ENCODE results near the gene ZC3H7A. TPM values are rescaled to one million over a fixed set of nuclear protein-coding genes. Genes with fewer than 3 reads are reported as not detected.
"Not testable (repeated sequence)": the region's sequence is repeated elsewhere in the genome, so short reads cannot be mapped to it uniquely, and the experiment has no call there.

ZC3H7A gene
- total and polyA plus RNA-seq, 2 of the 4 experiments (the other 2 are of a cell fraction), result 22.2 to 53.9 TPM

GRCh38 chr16:11819798-11820197 is 22.7 kb upstream of the ZC3H7A start:
- Histone ChIP-seq H2AK9ac (replicated peaks; ENCODE audit: low read depth, low read length, poor library complexity) (no peak overlapping the region), H3K27me3 (ENCODE audit: control insufficient read depth, insufficient read depth, low read length) (no peaks in the 10 kb centered on the region), H4K5ac (ENCODE audit: low read depth, low read length) (no peak overlapping the region), H2BK120ac (ENCODE audit: low read depth, low read length) (no peak overlapping the region), H2BK20ac (ENCODE audit: low read depth, low read length) (no peak overlapping the region), H3K79me1 (ENCODE audit: low read depth in 1 of 2, low read length in 2 of 2) (no peaks in the 10 kb centered on the region), H3K36me3 (ENCODE audit: control insufficient read depth, insufficient read depth, low read length) (no peaks in the 10 kb centered on the region), H2BK5ac (ENCODE audit: low read depth, low read length, poor library complexity, severe bottlenecking) (no peak overlapping the region), H3K14ac (replicated peaks; ENCODE audit: low read depth, low read length) (no peak overlapping the region), H3K9ac (ENCODE audit: low read depth, low read length) (no peak overlapping the region), H3K4me1 (ENCODE audit: control insufficient read depth, insufficient read depth, low read length) (no peaks in the 10 kb centered on the region), H2BK15ac (ENCODE audit: low read depth, low read length) (no peak overlapping the region), H3K9me3 (ENCODE audit: control insufficient read depth, insufficient read depth, low read length) (no peaks in the 10 kb centered on the region), H3K4me2 (ENCODE audit: low read depth, low read length) (no peak overlapping the region), H4K20me1 (ENCODE audit: insufficient read depth, low read length) (no peaks in the 10 kb centered on the region), H3K9me1 (ENCODE audit: insufficient read depth, low read length) (no peaks in the 10 kb centered on the region), H3K56ac (ENCODE audit: extremely low read depth, insufficient read depth, low read length) (no peak overlapping the region), H3K18ac (ENCODE audit: low read depth, low read length) (no peak overlapping the region), H3K27ac (ENCODE audit: insufficient read depth, low read length) (no peak overlapping the region), H4K8ac (ENCODE audit: low read depth in 2 of 2, low read length in 2 of 2) (no peak overlapping the region), H2AK5ac (ENCODE audit: low read depth, low read length) (no peak overlapping the region), H4K91ac (ENCODE audit: insufficient read depth, low read depth, low read length) (no peak overlapping the region), H2AFZ (replicated peaks; ENCODE audit: low read length, poor library complexity) (no peak overlapping the region), H3K4me3 (ENCODE audit: insufficient read depth, low read depth, low read length) (no peak overlapping the region), H3K23ac (ENCODE audit: low read depth, low read length) (no peak overlapping the region), H3K4ac (ENCODE audit: low read depth, low read length) (no peak overlapping the region)
- intact Hi-C loops (cut with micrococcal nuclease) (loop anchor here (10.0 kb wide), 1 partner anchor 175 kb away; no protein-coding TSS in a partner anchor), in situ Hi-C loops (cut with MboI; ENCODE audit: low sequenced_read_pairs) (loop anchor here (10.0 to 25.0 kb wide), 2 partner anchors 415 to 857 kb away; no protein-coding TSS in a partner anchor), dilution Hi-C loops (cut with HindIII; ENCODE audit: low sequenced_read_pairs, unreplicated experiment) (no loop called here)
- CTCF ChIA-PET, result no interaction called here
- ATAC-seq (ENCODE audit: low read depth) (no peak), DNase-seq (no peak)
- BruUV-seq (replicated peaks), result no TSS peak
- POLR2A ChIA-PET (ENCODE audit: unreplicated experiment), result no interaction called here
- no peak for TF ChIP-seq RAD21 (IDR thresholded peaks at IDR 0.05; ENCODE audit: low read length)
- TF ChIP-seq CTCF (conservative IDR thresholded peaks at IDR 0.05; ENCODE audit: low read depth, low read length), result no peak
- 79% methylated on average over 4 of the region's 10 CpGs; no CpG with 5 or more reads in 1 of the 2 experiments for WGBS, 2 experiments (ENCODE audit: extremely low coverage in 2 of 2, insufficient read length in 1 of 2)

GRCh38 chr16:11818970-11819369 is 21.9 kb upstream of the ZC3H7A start:
- H4K20me1 ChIP-seq (ENCODE audit: insufficient read depth, low read length); H2AFZ ChIP-seq (replicated peaks; ENCODE audit: low read length, poor library complexity); H3K23ac ChIP-seq (ENCODE audit: low read depth, low read length); H3K9me3 ChIP-seq (ENCODE audit: control insufficient read depth, insufficient read depth, low read length); ATAC-seq (ENCODE audit: low read depth); H2BK15ac ChIP-seq (ENCODE audit: low read depth, low read length); H2BK120ac ChIP-seq (ENCODE audit: low read depth, low read length); H2BK5ac ChIP-seq (ENCODE audit: low read depth, low read length, poor library complexity, severe bottlenecking); H3K4me1 ChIP-seq (ENCODE audit: control insufficient read depth, insufficient read depth, low read length); H4K5ac ChIP-seq (ENCODE audit: low read depth, low read length); H4K91ac ChIP-seq (ENCODE audit: insufficient read depth, low read depth, low read length); dilution Hi-C loops (cut with HindIII; ENCODE audit: low sequenced_read_pairs, unreplicated experiment); H2BK20ac ChIP-seq (ENCODE audit: low read depth, low read length); POLR2A ChIA-PET (ENCODE audit: unreplicated experiment); H3K79me1 ChIP-seq (ENCODE audit: low read depth in 1 of 2, low read length in 2 of 2); BruUV-seq (replicated peaks); H3K4me3 ChIP-seq (ENCODE audit: insufficient read depth, low read depth, low read length); DNase-seq; H3K27ac ChIP-seq (ENCODE audit: insufficient read depth, low read length); H3K56ac ChIP-seq (ENCODE audit: extremely low read depth, insufficient read depth, low read length); CTCF ChIA-PET; H4K8ac ChIP-seq (ENCODE audit: low read depth in 2 of 2, low read length in 2 of 2); H2AK9ac ChIP-seq (replicated peaks; ENCODE audit: low read depth, low read length, poor library complexity); H3K18ac ChIP-seq (ENCODE audit: low read depth, low read length); H3K9ac ChIP-seq (ENCODE audit: low read depth, low read length); H3K9me1 ChIP-seq (ENCODE audit: insufficient read depth, low read length); H3K36me3 ChIP-seq (ENCODE audit: control insufficient read depth, insufficient read depth, low read length); H3K14ac ChIP-seq (replicated peaks; ENCODE audit: low read depth, low read length); H3K4me2 ChIP-seq (ENCODE audit: low read depth, low read length); H2AK5ac ChIP-seq (ENCODE audit: low read depth, low read length); H3K4ac ChIP-seq (ENCODE audit: low read depth, low read length); H3K27me3 ChIP-seq (ENCODE audit: control insufficient read depth, insufficient read depth, low read length): not testable (repeated sequence)
- intact Hi-C loops (cut with micrococcal nuclease) (loop anchor here (10.0 kb wide), 1 partner anchor 174 kb away; no protein-coding TSS in a partner anchor), in situ Hi-C loops (cut with MboI; ENCODE audit: low sequenced_read_pairs) (loop anchor here (10.0 to 25.0 kb wide), 2 partner anchors 414 to 857 kb away; no protein-coding TSS in a partner anchor)
- WGBS, 2 experiments (ENCODE audit: extremely low coverage in 2 of 2, insufficient read length in 1 of 2), result 100% methylated on average over 1 of the region's 13 CpGs; no CpG with 5 or more reads in 1 of the 2 experiments

Measured in IMR-90 (cell line).